ENCODE results near the gene WDR19. TPM values are rescaled to one million over a fixed set of nuclear protein-coding genes. Genes with fewer than 3 reads are reported as not detected.

Gene WDR19
- polyA plus RNA-seq, 1 of the 3 experiments (the other 2 are of a cell fraction) = 23.3 TPM

DNA sequence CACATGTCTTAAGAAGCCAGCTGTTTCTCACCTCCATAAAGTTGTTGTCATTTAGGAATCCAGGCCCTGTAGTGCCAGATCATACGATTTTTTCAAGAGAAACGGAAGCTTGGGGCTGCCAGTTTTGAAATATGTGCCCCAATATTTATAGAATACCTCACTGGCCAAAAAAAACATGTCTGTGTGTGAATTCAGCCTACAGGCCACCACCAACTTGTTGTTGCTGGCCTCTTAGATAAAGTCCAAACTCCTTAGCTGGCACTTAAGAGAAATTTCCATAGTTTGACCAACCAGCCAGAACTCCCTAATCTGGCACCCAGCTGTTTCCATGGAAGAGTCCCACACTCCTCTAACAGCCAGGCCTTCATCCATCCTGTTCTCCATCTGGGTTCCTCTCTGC lies 74.1 kb downstream of the WDR19 start (continued):
- no peak for TF ChIP-seq REST (IDR thresholded peaks at IDR 0.05; ENCODE audit: low read depth, low read length)
- TF ChIP-seq, protein P1, sequence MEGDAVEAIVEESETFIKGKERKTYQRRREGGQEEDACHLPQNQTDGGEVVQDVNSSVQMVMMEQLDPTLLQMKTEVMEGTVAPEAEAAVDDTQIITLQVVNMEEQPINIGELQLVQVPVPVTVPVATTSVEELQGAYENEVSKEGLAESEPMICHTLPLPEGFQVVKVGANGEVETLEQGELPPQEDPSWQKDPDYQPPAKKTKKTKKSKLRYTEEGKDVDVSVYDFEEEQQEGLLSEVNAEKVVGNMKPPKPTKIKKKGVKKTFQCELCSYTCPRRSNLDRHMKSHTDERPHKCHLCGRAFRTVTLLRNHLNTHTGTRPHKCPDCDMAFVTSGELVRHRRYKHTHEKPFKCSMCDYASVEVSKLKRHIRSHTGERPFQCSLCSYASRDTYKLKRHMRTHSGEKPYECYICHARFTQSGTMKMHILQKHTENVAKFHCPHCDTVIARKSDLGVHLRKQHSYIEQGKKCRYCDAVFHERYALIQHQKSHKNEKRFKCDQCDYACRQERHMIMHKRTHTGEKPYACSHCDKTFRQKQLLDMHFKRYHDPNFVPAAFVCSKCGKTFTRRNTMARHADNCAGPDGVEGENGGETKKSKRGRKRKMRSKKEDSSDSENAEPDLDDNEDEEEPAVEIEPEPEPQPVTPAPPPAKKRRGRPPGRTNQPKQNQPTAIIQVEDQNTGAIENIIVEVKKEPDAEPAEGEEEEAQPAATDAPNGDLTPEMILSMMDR (IDR thresholded peaks at IDR 0.05) = no peak
- TF ChIP-seq FOXJ3 (CRISPR knock-in tag; IDR thresholded peaks at IDR 0.05) = no peak
- TF ChIP-seq TAF1 (IDR thresholded peaks at IDR 0.05; ENCODE audit: borderline replicate concordance, low read depth, low read length) = no peak
- TF ChIP-seq USF2 (IDR thresholded peaks at IDR 0.05; ENCODE audit: borderline replicate concordance, low read depth, low read length) = no peak
- TF ChIP-seq RFX5 (IDR thresholded peaks at IDR 0.05; ENCODE audit: low read length) = no peak

- no peak for DNase-seq
- Histone ChIP-seq H2AFZ (ENCODE audit: low read depth) (no peak overlapping the region), H3K27ac (ENCODE audit: low read depth in 2 of 2, low read length in 1 of 2) (peak overlapping the region in 1 of 2 experiments; percentile 3; a peak in 1 of 4 replicates), H3K9ac (no peak overlapping the region), H3K27me3 (ENCODE audit: insufficient read depth) (no peaks in the 10 kb centered on the region), H3K4me3 (ENCODE audit: low read depth in 2 of 2, low read length in 1 of 2) (no peak overlapping the region), H3K79me2 (ENCODE audit: insufficient read depth) (no peaks in the 10 kb centered on the region), H3K9me3 (no peaks in the 10 kb centered on the region), H3K4me1 (ENCODE audit: control insufficient read depth in 1 of 2, insufficient read depth in 2 of 2, low read depth in 1 of 2, low read length in 1 of 2) (peaks cover 0 to 10% of the 10 kb centered on the region in 2 experiments; a peak in 3 of 4 replicates), H4K20me1 (ENCODE audit: insufficient read depth) (no peaks in the 10 kb centered on the region), H3K9me2 (no peaks in the 10 kb centered on the region), H3K4me2 (no peak overlapping the region), H3F3A (replicated peaks; ENCODE audit: insufficient read depth) (peaks cover 25% of the 10 kb centered on the region), H3K36me3 (replicated peaks in 1 of 2; ENCODE audit: control insufficient read depth in 1 of 2, insufficient read depth in 2 of 2, low read length in 1 of 2) (peaks cover 5 to 11% of the 10 kb centered on the region in 2 experiments)
- CTCF ChIA-PET = no interaction called here
- 96% methylated on average over 4 of the region's 4 CpGs for WGBS (ENCODE audit: low lambda C conversion rate)
- TF ChIP-seq EP300 (IDR thresholded peaks at IDR 0.05; ENCODE audit: borderline replicate concordance in 1 of 2, low read depth in 1 of 2, low read length in 1 of 2) = no peak
- TF ChIP-seq, protein P2, sequence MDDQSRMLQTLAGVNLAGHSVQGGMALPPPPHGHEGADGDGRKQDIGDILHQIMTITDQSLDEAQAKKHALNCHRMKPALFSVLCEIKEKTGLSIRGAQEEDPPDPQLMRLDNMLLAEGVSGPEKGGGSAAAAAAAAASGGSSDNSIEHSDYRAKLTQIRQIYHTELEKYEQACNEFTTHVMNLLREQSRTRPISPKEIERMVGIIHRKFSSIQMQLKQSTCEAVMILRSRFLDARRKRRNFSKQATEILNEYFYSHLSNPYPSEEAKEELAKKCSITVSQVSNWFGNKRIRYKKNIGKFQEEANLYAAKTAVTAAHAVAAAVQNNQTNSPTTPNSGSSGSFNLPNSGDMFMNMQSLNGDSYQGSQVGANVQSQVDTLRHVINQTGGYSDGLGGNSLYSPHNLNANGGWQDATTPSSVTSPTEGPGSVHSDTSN (IDR thresholded peaks at IDR 0.05) = no peak
- TF ChIP-seq, protein P1 (IDR thresholded peaks at IDR 0.05) = no peak
- POLR2A ChIA-PET = no interaction called here
These were observed 77.4 kb downstream of the WDR19 start for GRCh38 chr4:39259571-39260330.
